Hypothalamus (tissue), 51 donors: ENCODE measurements around the gene YWHAH.

Experiments used
- DNase-seq, 51 donors: peaks; one replicate each; lab custom pipeline; 2025; lab: John Stamatoyannopoulos, UW

The YWHAH gene

GRCh38 chr22:31922534-31922933, 21.8 kb upstream of the YWHAH start:
- DNase-seq, result no peak

DNA sequence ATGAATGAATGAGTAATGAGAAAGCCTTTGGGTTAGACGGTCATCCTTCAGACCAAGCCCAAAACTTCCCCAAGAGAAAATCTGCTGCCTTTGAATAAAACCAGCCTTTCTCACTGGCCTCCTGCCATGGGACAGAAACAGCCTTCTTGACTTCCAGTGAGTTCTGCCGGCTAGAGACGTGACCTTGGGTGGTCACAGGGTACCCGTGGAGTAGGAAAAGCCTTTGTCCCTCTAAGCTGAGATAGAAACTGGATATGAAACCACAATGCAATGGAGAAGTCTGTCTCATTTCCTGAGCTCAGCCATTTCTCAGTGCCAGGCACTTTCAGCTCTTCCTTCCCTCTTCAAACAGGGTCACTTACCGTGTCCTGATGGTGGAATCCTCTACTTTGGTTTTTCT, 21.2 kb upstream of the YWHAH start:
- peak in 14 of 51 donors; percentile 9 to 36 (median 18) for DNase-seq

- no peak for DNase-seq
These were observed 20.6 kb upstream of the YWHAH start for GRCh38 chr22:31923747-31924146.

- no peak for DNase-seq
These were observed 19.3 kb upstream of the YWHAH start for GRCh38 chr22:31925056-31925455.

DNA sequence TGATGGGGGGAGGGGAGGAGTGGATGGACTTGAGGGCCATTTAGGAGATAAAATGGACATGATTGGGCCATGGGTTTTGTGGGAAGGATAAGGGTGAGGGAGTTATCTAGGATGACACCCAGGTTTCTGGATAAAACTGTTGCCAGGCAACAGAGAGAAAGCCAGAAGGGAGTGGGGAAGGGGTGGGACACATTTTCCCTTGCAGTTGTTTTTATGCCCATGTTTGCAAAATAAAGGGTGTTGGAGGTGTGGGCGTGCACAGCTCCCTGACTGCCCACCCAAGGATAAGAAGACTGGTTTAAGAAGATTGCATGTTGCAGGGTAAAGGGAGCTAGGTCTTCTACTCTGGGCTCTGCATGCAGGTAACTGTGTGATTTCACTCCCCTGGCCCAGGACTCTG, 18.3 kb upstream of the YWHAH start:
- DNase-seq, result peak in 1 of 51 donors; percentile 51

DNA sequence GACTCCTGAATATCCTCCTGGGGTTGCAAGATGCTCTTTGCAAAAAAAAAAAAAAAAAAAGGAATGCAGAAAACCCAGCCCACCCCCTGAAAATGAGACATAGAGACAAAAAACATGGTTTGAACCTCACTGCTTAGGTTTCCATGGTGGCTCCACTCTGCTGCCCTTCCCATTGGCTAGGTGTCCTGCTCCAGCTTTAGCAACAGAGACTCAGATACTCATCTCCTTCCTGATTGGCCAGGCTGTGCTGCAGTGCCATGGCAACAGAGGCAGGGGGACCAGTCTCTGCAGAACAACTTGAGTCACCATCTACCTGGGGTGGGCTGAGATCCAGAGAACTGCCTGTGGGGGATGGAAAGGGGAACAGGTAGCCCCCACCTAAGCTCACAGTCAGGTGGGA, 17.4 kb upstream of the YWHAH start:
- DNase-seq, result peak in 33 of 51 donors; percentile 13 to 88 (median 41)

DNA sequence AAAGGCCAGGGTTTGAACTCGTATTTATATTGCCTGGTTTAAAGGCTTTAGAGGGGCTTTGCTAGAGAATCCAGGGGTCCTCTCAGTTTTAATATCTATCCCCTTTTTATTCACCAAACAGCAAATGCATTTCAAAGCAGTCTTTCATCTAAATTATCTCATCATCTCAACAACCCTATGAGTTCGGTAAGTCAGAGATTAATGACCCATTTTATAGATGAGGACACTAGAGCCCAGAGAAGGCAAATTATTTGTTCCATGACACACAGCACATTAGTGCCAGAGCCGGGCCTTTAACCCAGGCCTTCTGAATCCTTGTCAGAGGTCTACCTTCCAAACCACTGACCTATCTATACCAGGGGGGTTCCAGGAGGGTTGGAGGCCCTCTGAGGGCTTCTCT, 16.8 kb upstream of the YWHAH start:
- DNase-seq, result no peak

- peak in 12 of 51 donors; percentile 11 to 49 (median 26) for DNase-seq
These were observed 15.0 kb upstream of the YWHAH start for GRCh38 chr22:31929167-31929930.

DNA sequence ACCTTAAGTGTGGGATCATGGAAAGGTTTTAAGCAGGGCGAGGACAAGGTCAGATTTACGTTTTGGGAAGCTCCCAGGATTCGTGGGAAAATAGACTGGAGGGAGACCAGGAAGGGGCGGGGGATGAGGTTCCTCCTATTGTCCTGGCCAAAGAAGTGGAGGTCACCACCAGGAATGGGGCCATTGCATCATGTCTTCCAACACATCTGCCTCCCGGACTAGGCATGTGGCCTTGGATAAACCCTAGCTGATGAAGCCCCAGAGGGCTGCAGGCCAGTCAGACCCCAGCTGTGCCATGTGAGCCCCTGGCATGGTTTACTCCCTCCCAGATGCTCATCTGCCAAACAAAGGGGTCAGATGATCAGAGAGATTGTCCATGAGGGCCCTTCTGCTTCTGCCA, 11.5 kb upstream of the YWHAH start:
- no peak for DNase-seq

- no peak for DNase-seq
These were observed 10.9 kb upstream of the YWHAH start for GRCh38 chr22:31933406-31933805.

DNA sequence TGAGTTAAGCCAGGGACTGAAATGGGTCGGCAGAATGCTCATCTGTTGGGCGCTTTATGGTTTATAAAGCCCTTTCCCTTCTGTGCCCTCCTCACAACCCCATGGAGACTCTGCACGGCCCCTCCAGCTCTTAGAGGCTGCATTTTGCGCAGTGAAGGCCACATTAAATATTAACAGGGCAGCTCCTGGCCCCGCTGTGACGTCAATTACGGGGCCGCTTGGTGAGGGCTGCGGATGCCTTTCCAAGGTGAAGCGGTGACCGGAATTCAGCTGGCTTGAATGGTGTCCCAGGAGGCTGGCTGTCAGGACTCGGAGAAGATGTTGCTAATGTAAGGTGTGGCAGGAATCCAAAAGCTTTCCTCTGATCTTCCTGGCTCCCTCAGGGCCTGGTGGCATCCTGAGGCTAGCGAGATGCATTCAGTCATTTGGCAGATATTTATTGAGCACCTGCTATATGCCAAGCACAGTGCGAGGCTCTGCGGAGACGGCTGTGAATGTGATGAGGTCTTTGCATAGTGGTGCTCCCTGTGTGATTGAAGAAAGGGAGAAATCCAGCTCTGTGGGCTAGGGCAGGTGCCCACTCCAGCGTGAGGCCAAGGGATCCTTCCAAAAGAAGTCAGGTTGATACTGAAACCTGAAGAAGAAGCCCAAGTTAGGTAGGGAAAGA, 10.4 kb upstream of the YWHAH start:
- DNase-seq, result no peak

- no peak for DNase-seq
These were observed 8.2 kb upstream of the YWHAH start for GRCh38 chr22:31935961-31936635.

- DNase-seq, result no peak
These were observed 7.0 kb upstream of the YWHAH start for GRCh38 chr22:31937341-31937740.

- peak in 1 of 51 donors; percentile 27 for DNase-seq
These were observed 6.0 kb upstream of the YWHAH start for GRCh38 chr22:31938296-31938695.

- DNase-seq, result no peak
These were observed 3.8 kb upstream of the YWHAH start for GRCh38 chr22:31940506-31940905.

GRCh38 chr22:31942091-31942490, 2.2 kb upstream of the YWHAH start:
- no peak for DNase-seq

GRCh38 chr22:31943206-31943977, 943 bp upstream of the YWHAH start:
- no peak for DNase-seq

DNA sequence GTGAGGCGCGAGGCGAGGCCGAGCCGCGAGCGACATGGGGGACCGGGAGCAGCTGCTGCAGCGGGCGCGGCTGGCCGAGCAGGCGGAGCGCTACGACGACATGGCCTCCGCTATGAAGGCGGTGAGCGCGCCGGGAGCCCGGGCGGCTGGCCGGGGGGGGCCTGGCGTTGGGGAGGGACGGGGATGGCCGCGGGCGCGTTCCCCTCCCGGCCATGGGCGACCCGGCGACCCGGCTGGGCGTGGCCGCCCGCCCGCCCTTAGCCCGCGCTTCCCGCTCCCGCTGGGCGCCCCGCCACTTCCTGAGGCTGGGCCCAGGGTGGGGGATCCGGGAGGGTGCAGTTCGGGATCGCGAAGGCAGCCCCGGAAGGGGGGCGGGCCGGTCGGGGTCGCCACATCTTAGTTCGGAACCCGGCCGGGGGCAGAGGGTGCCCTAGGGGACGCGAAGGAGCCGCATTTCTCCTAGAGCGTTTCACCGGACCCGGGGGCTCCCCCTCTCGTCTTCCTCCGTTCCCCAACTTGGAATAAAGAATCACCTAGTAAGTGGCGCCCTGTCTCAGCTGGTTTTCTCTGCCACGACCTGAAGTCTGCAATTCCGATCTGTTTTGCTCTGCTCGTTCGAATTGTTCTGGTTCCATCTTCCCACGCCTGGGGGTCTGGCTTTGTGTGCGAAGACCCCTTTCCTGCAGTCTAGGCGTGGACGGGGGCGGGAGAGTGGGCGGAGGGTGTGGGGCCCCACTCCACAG, 536 bp downstream of the YWHAH start:
- DNase-seq, result peak in 23 of 51 donors; percentile 38 to 80 (median 61)

- DNase-seq, result no peak
These were observed 1.1 kb downstream of the YWHAH start for GRCh38 chr22:31945443-31945855.
